ENCODE results near the gene HACL1. TPM values are rescaled to one million over a fixed set of nuclear protein-coding genes. Genes with fewer than 3 reads are reported as not detected.

HACL1 gene
- polyA plus RNA-seq, 1 of the 3 experiments (the other 2 are of a cell fraction): 15.1 TPM

DNA sequence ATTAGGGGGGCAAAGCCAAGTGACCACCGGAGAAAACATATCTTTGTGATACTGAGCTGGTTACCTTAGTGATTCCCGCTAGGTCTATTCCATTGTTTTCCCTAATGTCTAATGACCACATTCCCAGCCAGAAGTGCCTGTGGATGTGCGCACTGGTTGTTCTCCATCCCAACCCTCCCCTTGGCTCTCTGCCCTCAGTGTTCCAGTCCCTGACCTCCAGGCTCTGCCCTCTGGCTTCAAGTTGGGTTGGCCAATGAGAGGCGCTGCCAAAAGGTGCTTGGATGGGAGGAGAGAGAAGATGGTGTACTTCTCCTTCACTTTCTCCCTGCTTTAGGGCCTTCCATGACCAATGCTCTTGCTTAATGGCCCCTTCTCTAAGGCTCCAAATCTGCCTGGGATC is 82.3 kb downstream of the HACL1 start:
- H3K79me2 ChIP-seq (ENCODE audit: insufficient read depth): no peaks in the 10 kb centered on the region
- CTCF ChIA-PET: interaction anchor here (2.3 to 4.8 kb wide), 2 partner anchors 8 to 38 kb away, joined by 12 to 28 read pairs; no protein-coding TSS in a partner anchor
- POLR2A ChIA-PET: no interaction called here

DNA sequence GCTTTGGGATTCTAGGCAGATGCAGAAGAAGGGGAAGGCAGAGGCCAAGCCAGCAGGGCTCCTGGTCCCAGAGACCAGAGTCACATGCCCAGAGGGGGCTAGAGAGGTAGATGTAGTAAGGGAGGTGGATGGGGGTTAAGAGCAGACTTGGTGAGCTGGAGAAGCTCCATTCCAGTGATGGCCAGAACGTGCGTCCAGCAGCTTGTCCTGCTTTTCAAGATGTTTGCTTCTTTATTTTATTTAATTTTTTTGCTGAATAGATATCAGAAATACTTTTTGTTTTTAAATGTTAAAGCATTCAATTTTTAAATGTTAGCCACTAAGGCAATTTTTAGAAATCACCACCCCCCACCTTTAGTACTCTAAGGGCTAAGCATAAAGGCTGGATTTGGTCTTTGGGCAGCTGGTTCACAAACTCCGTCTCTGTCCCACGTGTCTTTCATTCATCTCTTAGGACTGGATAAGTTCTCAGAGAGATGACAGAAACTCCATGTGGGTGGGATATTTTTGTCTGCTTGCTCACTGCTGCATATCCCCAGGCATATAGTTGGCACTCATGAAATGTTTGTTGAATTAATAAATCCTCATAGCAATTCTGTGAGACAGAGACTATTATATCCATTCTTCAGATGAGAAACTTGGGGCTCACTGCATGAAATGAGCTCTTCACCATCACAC is 86.6 kb downstream of the HACL1 start:
- CTCF ChIA-PET: interaction anchor here (0.5 to 5.1 kb wide), 4 partner anchors 12 to 138 kb away, joined by 3 to 21 read pairs (median 4); no protein-coding TSS in a partner anchor
- no peaks in the 10 kb centered on the region for H3K9me2 ChIP-seq
- POLR2A ChIA-PET: no interaction called here
- no peaks in the 10 kb centered on the region for H4K20me1 ChIP-seq (ENCODE audit: insufficient read depth)
- no peaks in the 10 kb centered on the region for H3K9me3 ChIP-seq
- WGBS (ENCODE audit: low lambda C conversion rate): 96% methylated on average over 4 of the region's 4 CpGs
- H3K79me2 ChIP-seq (ENCODE audit: insufficient read depth): no peaks in the 10 kb centered on the region
- H3K27ac ChIP-seq (ENCODE audit: low read depth in 2 of 2, low read length in 1 of 2): no peak overlapping the region
- no peaks in the 10 kb centered on the region for H3F3A ChIP-seq (replicated peaks; ENCODE audit: insufficient read depth)
- no peak overlapping the region for H3K4me2 ChIP-seq
- TF ChIP-seq TAF1 (IDR thresholded peaks at IDR 0.05; ENCODE audit: borderline replicate concordance, low read depth, low read length): no peak
- no peak for TF ChIP-seq JUND (IDR thresholded peaks at IDR 0.05)
- no peak for TF ChIP-seq FOXJ3 (CRISPR knock-in tag; IDR thresholded peaks at IDR 0.05)
- TF ChIP-seq TCF12 (IDR thresholded peaks at IDR 0.05): no peak
- TF ChIP-seq RFX5 (IDR thresholded peaks at IDR 0.05; ENCODE audit: low read length): no peak
- TF ChIP-seq TEAD4 (IDR thresholded peaks at IDR 0.05; ENCODE audit: borderline replicate concordance, insufficient read depth): no peak
- TF ChIP-seq SIN3A (IDR thresholded peaks at IDR 0.05; ENCODE audit: borderline replicate concordance, low read depth, low read length): no peak
- no peak for TF ChIP-seq YY1 (IDR thresholded peaks at IDR 0.05; ENCODE audit: low read depth)
- TF ChIP-seq, protein P1, sequence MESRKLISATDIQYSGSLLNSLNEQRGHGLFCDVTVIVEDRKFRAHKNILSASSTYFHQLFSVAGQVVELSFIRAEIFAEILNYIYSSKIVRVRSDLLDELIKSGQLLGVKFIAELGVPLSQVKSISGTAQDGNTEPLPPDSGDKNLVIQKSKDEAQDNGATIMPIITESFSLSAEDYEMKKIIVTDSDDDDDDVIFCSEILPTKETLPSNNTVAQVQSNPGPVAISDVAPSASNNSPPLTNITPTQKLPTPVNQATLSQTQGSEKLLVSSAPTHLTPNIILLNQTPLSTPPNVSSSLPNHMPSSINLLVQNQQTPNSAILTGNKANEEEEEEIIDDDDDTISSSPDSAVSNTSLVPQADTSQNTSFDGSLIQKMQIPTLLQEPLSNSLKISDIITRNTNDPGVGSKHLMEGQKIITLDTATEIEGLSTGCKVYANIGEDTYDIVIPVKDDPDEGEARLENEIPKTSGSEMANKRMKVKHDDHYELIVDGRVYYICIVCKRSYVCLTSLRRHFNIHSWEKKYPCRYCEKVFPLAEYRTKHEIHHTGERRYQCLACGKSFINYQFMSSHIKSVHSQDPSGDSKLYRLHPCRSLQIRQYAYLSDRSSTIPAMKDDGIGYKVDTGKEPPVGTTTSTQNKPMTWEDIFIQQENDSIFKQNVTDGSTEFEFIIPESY (IDR thresholded peaks at IDR 0.05; ENCODE audit: borderline replicate concordance, low read depth): no peak
- no peak for TF ChIP-seq GATA2 (CRISPR knock-in tag; IDR thresholded peaks at IDR 0.05)
- no peak for TF ChIP-seq FOXM1 (IDR thresholded peaks at IDR 0.05; ENCODE audit: low read depth)
- TF ChIP-seq, protein P2, sequence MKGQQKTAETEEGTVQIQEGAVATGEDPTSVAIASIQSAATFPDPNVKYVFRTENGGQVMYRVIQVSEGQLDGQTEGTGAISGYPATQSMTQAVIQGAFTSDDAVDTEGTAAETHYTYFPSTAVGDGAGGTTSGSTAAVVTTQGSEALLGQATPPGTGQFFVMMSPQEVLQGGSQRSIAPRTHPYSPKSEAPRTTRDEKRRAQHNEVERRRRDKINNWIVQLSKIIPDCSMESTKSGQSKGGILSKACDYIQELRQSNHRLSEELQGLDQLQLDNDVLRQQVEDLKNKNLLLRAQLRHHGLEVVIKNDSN (IDR thresholded peaks at IDR 0.05; ENCODE audit: borderline replicate concordance, low read depth): no peak
- TF ChIP-seq EZH2phosphoT487 (IDR thresholded peaks at IDR 0.05; ENCODE audit: borderline replicate concordance, low read depth): no peak
- TF ChIP-seq GABPA (IDR thresholded peaks at IDR 0.05; ENCODE audit: low read depth): no peak
- H3K9ac ChIP-seq: no peak overlapping the region
- no peaks in the 10 kb centered on the region for H3K36me3 ChIP-seq (replicated peaks in 1 of 2; ENCODE audit: control insufficient read depth in 1 of 2, insufficient read depth in 2 of 2, low read length in 1 of 2)
- no peak for DNase-seq
- no peaks in the 10 kb centered on the region for H3K27me3 ChIP-seq (ENCODE audit: insufficient read depth)
- peaks cover 0 to 19% of the 10 kb centered on the region in 2 experiments; a peak in 1 of 4 replicates for H3K4me1 ChIP-seq (ENCODE audit: control insufficient read depth in 1 of 2, insufficient read depth in 2 of 2, low read depth in 1 of 2, low read length in 1 of 2)
- H3K4me3 ChIP-seq (ENCODE audit: low read depth in 2 of 2, low read length in 1 of 2): no peak overlapping the region; a peak in 1 of 4 replicates
- H2AFZ ChIP-seq (ENCODE audit: low read depth): no peak overlapping the region

More for the DNA sequence above, 82.3 kb downstream of the HACL1 start:
- Histone ChIP-seq H3K9me2 (no peaks in the 10 kb centered on the region), H3K4me3 (ENCODE audit: low read depth in 2 of 2, low read length in 1 of 2) (no peak overlapping the region), H3K36me3 (replicated peaks in 1 of 2; ENCODE audit: control insufficient read depth in 1 of 2, insufficient read depth in 2 of 2, low read length in 1 of 2) (no peaks in the 10 kb centered on the region), H4K20me1 (ENCODE audit: insufficient read depth) (no peaks in the 10 kb centered on the region), H3F3A (replicated peaks; ENCODE audit: insufficient read depth) (no peaks in the 10 kb centered on the region), H3K9me3 (no peaks in the 10 kb centered on the region), H3K9ac (no peak overlapping the region), H3K4me1 (ENCODE audit: control insufficient read depth in 1 of 2, insufficient read depth in 2 of 2, low read depth in 1 of 2, low read length in 1 of 2) (peaks cover 8 to 28% of the 10 kb centered on the region in 2 experiments; a peak in 2 of 4 replicates), H3K27ac (ENCODE audit: low read depth in 2 of 2, low read length in 1 of 2) (no peak overlapping the region), H3K27me3 (ENCODE audit: insufficient read depth) (no peaks in the 10 kb centered on the region), H3K4me2 (no peak overlapping the region), H2AFZ (ENCODE audit: low read depth) (no peak overlapping the region)
- DNase-seq: no peak
- TF ChIP-seq RCOR1 (IDR thresholded peaks at IDR 0.05; ENCODE audit: low read length) (no peak), GABPA (IDR thresholded peaks at IDR 0.05; ENCODE audit: low read depth) (no peak), YY1 (IDR thresholded peaks at IDR 0.05; ENCODE audit: low read depth) (no peak), RFX5 (IDR thresholded peaks at IDR 0.05; ENCODE audit: low read length) (no peak), RAD21 (IDR thresholded peaks at IDR 0.05; ENCODE audit: low read length) (no peak)
- 94% methylated on average over 4 of the region's 4 CpGs for WGBS (ENCODE audit: low lambda C conversion rate)
